ENCODE results near the gene RAB6C. TPM values are rescaled to one million over a fixed set of nuclear protein-coding genes. Genes with fewer than 3 reads are reported as not detected.
"Not testable (repeated sequence)": the region's sequence is repeated elsewhere in the genome, so short reads cannot be mapped to it uniquely, and the experiment has no call there.

The RAB6C gene
- total RNA-seq, result not detected

GRCh38 chr2:129979629-129980155, at the start of gene RAB6C:
Gene RAB6C (plus strand): TSS chr2:129979666. CDS start chr2:129980116, 450 bp downstream.
- not testable (repeated sequence) for DNase-seq

GRCh38 chr2:129930451-129930850, 49.0 kb upstream of the RAB6C start:
- DNase-seq, result no peak

- not testable (repeated sequence) for DNase-seq
Observed at GRCh38 chr2:129933387-129933786, 46.1 kb upstream of the RAB6C start.

- no peak for DNase-seq
Observed at GRCh38 chr2:129934044-129934822, 45.2 kb upstream of the RAB6C start.

- no peak for DNase-seq
Observed at GRCh38 chr2:129935118-129935517, 44.3 kb upstream of the RAB6C start.

GRCh38 chr2:129936334-129936934, 43.0 kb upstream of the RAB6C start:
- DNase-seq, result no peak

GRCh38 chr2:129938850-129939471, 40.5 kb upstream of the RAB6C start:
- not testable (repeated sequence) for DNase-seq

GRCh38 chr2:129943456-129943855, 36.0 kb upstream of the RAB6C start:
- DNase-seq, result not testable (repeated sequence)

- DNase-seq, result no peak
Observed at GRCh38 chr2:129945557-129945956, 33.9 kb upstream of the RAB6C start.

GRCh38 chr2:129947712-129948111, 31.8 kb upstream of the RAB6C start:
- not testable (repeated sequence) for DNase-seq

- DNase-seq, result not testable (repeated sequence)
Observed at GRCh38 chr2:129956171-129956570, 23.3 kb upstream of the RAB6C start.

- DNase-seq, result no peak
Observed at GRCh38 chr2:129957891-129958290, 21.6 kb upstream of the RAB6C start.

- DNase-seq, result not testable (repeated sequence)
Observed at GRCh38 chr2:129958736-129959135, 20.7 kb upstream of the RAB6C start.

GRCh38 chr2:129968605-129969004, 10.9 kb upstream of the RAB6C start:
- not testable (repeated sequence) for DNase-seq

GRCh38 chr2:129975016-129975774, 4.3 kb upstream of the RAB6C start:
- DNase-seq, result no peak

- DNase-seq, result not testable (repeated sequence)
Observed at GRCh38 chr2:129976969-129977368, 2.5 kb upstream of the RAB6C start.

- no peak for DNase-seq
Observed at GRCh38 chr2:129977986-129978385, 1.5 kb upstream of the RAB6C start.

GRCh38 chr2:129980246-129980645, 780 bp downstream of the RAB6C start:
- DNase-seq, result not testable (repeated sequence)

- DNase-seq, result not testable (repeated sequence)
Observed at GRCh38 chr2:129981689-129982088, 2.2 kb downstream of the RAB6C start.

GRCh38 chr2:129984426-129984825, 5.0 kb downstream of the RAB6C start:
- DNase-seq, result no peak

- DNase-seq, result not testable (repeated sequence)
Observed at GRCh38 chr2:129992415-129993006, 13.0 kb downstream of the RAB6C start.

GRCh38 chr2:129993151-129993550, 13.7 kb downstream of the RAB6C start:
- not testable (repeated sequence) for DNase-seq
